Stimulated activated CD8-positive, alpha-beta memory T cell treated with anti-CD3 and anti-CD28 coated beads, Interleukin-12 subunit alpha, Interleukin-12 subunit beta, amount 100 ng/mL, for 4 hours (primary cell): Measurements from ENCODE around the gene COL8A1.

Experiments
- DNase-seq: peaks from one replicate; pipeline ENCODE4 v3.0.0-alpha.2; 2020; ENCODE audit warnings: low read depth

The COL8A1 gene

DNA sequence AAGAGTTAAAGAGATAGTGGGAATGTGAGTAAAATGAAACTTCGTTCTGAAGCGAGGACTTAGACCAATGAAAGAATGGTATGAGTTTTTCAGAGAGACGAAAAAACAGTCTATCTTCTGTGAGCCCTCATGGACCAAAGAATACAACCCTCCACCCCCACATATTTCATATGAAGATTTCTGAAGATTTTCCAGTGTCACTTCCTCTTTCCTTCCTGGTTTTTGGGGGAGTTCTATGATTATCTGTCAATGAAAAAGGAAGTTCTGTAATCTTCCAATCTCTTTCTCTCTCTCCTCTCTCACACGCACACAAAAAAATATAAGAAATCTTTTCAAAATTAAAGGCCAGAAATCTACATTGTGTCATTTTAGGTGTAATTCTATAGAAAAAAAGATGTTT lies 206.9 kb downstream of the COL8A1 start:
- DNase-seq: no peak

DNA sequence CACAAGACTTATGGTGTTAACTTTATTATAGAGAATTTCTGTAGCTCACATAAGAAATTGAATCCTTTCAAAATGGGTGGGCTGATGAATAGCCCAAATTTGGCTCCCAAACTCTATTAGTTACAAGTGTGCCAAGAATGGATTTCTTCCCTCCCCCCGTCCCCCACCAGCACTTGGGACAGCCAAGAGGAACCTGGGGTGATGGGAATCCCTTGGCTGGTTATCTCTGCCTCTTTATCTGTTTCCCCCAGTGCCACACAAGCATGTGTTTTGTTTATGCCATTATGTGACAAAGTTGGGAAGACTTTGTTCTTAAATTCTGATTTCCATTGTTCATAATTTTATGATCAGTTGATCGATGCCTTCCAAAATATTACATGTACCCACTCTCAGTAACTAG lies 207.6 kb downstream of the COL8A1 start:
- no peak for DNase-seq

DNA sequence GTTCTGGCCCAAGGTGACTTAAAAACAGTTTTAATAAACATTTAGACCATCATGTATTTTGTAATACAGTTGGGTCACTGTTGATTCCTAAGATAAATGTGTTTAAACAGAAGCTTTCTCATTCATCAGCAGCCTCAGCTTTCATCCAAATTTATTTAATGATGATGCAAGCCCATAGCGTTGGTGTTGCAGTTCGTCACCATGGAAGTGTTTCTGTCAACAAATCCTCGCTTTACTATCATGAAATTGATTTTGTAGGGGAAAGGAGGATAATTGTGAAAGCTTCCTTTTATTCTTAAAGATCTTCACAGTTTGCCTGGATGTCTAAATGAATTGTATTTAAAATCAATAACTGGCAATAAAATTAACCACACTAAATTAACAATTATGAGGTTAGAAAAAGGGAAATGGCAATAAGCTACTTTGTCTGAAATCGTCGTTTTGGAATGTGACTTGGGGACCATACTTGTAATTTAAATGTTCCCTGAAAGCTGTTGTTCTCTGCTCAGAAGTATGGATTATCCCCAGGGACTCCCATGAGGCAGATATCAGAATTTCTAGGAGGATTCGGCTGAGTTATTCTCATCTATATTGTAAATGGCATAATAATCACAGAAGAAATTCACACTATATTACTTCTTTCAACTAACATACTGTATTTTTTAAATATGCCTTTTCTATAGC lies 208.2 kb downstream of the COL8A1 start:
- no peak for DNase-seq

DNA sequence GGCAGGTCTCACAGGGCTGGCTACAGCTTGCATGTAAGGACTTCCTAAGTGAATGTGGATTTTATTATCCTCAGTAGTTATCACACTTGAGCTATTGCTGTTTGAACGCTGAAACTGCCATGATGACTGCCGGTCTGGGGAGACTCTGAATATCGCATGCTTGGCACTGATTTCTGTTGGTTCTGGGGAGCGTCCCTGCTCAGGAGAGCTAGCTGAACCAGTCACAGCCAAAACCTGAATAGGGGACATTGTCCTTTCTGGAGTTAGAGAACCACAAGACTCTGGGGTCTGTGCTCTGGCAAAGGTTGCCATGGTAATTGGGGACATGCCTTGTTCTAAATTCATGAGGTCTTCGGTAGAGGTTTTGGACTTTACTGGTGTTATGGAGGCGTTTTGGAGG lies 210.0 kb downstream of the COL8A1 start:
- DNase-seq: no peak
